ENCODE data around the gene SH3BP1. TPM values are rescaled to one million over a fixed set of nuclear protein-coding genes. Genes with fewer than 3 reads are reported as not detected.
A peak's percentile ranks its signal among the peaks of the same experiment; 100 is the strongest.

SH3BP1 gene
- polyA plus RNA-seq, 3 donors, result 20.0 to 214 (median 20.0) TPM

- Histone ChIP-seq H2AFZ (ENCODE audit: insufficient read depth, low read depth, low read length, poor library complexity, severe bottlenecking) (no peak overlapping the region), H3K4me3 (replicated peaks in 1 of 3; ENCODE audit: low read depth in 2 of 3, low read length in 3 of 3) (peak overlapping the region in 1 of 3 experiments; percentile 63), H3K4me1 (ENCODE audit: control insufficient read depth in 1 of 2, insufficient read depth in 2 of 2, low read length in 2 of 2) (peaks cover 75 to 82% of the 10 kb centered on the region in 2 donors), H4K20me1 (ENCODE audit: insufficient read depth, low read length) (no peaks in the 10 kb centered on the region), H3K79me2 (ENCODE audit: insufficient read depth, low read length) (peaks cover 52% of the 10 kb centered on the region), H3K4me2 (replicated peaks; ENCODE audit: extremely low read depth, low read length, poor library complexity, severe bottlenecking) (peak overlapping the region; percentile 75), H3K27me3 (ENCODE audit: control insufficient read depth in 2 of 2, insufficient read depth in 2 of 2, low read length in 2 of 2) (no peaks in the 10 kb centered on the region), H3K9ac (ENCODE audit: insufficient read depth, low read length, poor library complexity, severe bottlenecking) (no peak overlapping the region), H3K27ac (ENCODE audit: low read depth in 1 of 2, low read length in 2 of 2) (peak overlapping the region; percentile 89 to 93), H3K9me3 (replicated peaks in 1 of 2; ENCODE audit: control insufficient read depth in 1 of 2, insufficient read depth in 1 of 2, low read length in 2 of 2) (no peaks in the 10 kb centered on the region), H3K36me3 (replicated peaks in 1 of 2; ENCODE audit: control insufficient read depth in 1 of 2, insufficient read depth in 2 of 2, low read length in 2 of 2) (peaks cover 16 to 21% of the 10 kb centered on the region in 2 donors)
- Mint-ChIP-seq H3K27ac (peak overlapping the region; percentile 95 to 99 (median 98)), H3K4me1 (peaks cover 76% of the 10 kb centered on the region), H3K36me3 (peaks cover 14 to 24% of the 10 kb centered on the region in 2 donors), H3K9me3 (peaks cover 0 to under 1% (median 0%) of the 10 kb centered on the region in 7 donors), H3K4me3 (peak overlapping the region in 1 of 2 donors; percentile 76), H3K27me3 (ENCODE audit: low read depth in 3 of 3) (peaks cover 0 to 2% (median 0%) of the 10 kb centered on the region in 3 donors)
- intact Hi-C loops (cut with micrococcal nuclease), result no loop called here
- DNase-seq, result no peak
- TF ChIP-seq CTCF (IDR thresholded peaks at IDR 0.05), result no peak
- WGBS (ENCODE audit: insufficient coverage), result 63% methylated on average over 7 of the region's 7 CpGs
Measured at GRCh38 chr22:37635157-37635556, 4.3 kb upstream of the SH3BP1 start.

- Mint-ChIP-seq H3K4me3 (peak overlapping the region; percentile 43 to 48), H3K9me3 (peaks cover 0 to 3% (median 0%) of the 10 kb centered on the region in 7 donors), H3K27me3 (ENCODE audit: low read depth in 3 of 3) (peaks cover 0 to 2% (median 0%) of the 10 kb centered on the region in 3 donors), H3K4me1 (peaks cover 81% of the 10 kb centered on the region), H3K36me3 (peaks cover 9 to 14% of the 10 kb centered on the region in 2 donors), H3K27ac (peak overlapping the region; percentile 68 to 89 (median 83))
- H3K36me3 ChIP-seq (replicated peaks in 1 of 2; ENCODE audit: control insufficient read depth in 1 of 2, insufficient read depth in 2 of 2, low read length in 2 of 2), result peaks cover 11% of the 10 kb centered on the region in 2 donors
- H3K9me3 ChIP-seq (replicated peaks in 1 of 2; ENCODE audit: control insufficient read depth in 1 of 2, insufficient read depth in 1 of 2, low read length in 2 of 2), result no peaks in the 10 kb centered on the region
- DNase-seq, result peak in 2 of 3 donors; percentile 64 to 73
- H3K4me1 ChIP-seq (ENCODE audit: control insufficient read depth in 1 of 2, insufficient read depth in 2 of 2, low read length in 2 of 2), result peaks cover 83 to 91% of the 10 kb centered on the region in 2 donors
- H3K27me3 ChIP-seq (ENCODE audit: control insufficient read depth in 2 of 2, insufficient read depth in 2 of 2, low read length in 2 of 2), result no peaks in the 10 kb centered on the region
- no peak overlapping the region for H2AFZ ChIP-seq (ENCODE audit: insufficient read depth, low read depth, low read length, poor library complexity, severe bottlenecking)
- H4K20me1 ChIP-seq (ENCODE audit: insufficient read depth, low read length), result peaks cover 11% of the 10 kb centered on the region
- TF ChIP-seq CTCF (IDR thresholded peaks at IDR 0.05), result peak; percentile 59
- H3K9ac ChIP-seq (ENCODE audit: insufficient read depth, low read length, poor library complexity, severe bottlenecking), result no peak overlapping the region
- WGBS (ENCODE audit: insufficient coverage), result 0% methylated on average over 2 of the region's 6 CpGs
- peak overlapping the region; percentile 35 for H3K4me2 ChIP-seq (replicated peaks; ENCODE audit: extremely low read depth, low read length, poor library complexity, severe bottlenecking)
- H3K79me2 ChIP-seq (ENCODE audit: insufficient read depth, low read length), result peaks cover 64% of the 10 kb centered on the region
- peak overlapping the region in 1 of 3 experiments; percentile 36 for H3K4me3 ChIP-seq (replicated peaks in 1 of 3; ENCODE audit: low read depth in 2 of 3, low read length in 3 of 3)
- H3K27ac ChIP-seq (ENCODE audit: low read depth in 1 of 2, low read length in 2 of 2), result peak overlapping the region; percentile 18 to 46
- intact Hi-C loops (cut with micrococcal nuclease), result no loop called here
Measured at GRCh38 chr22:37636186-37636948, 3.1 kb upstream of the SH3BP1 start.

Data from CD14-positive monocyte (primary cell).